GM04504 (cell line): Measurements from ENCODE around the gene NR5A2.

ENCODE experiments used
- DNase-seq: peaks from one replicate; pipeline ENCODE4 v3.0.0-alpha.2; 2012; ENCODE audit warnings: low read depth

The NR5A2 gene

DNA sequence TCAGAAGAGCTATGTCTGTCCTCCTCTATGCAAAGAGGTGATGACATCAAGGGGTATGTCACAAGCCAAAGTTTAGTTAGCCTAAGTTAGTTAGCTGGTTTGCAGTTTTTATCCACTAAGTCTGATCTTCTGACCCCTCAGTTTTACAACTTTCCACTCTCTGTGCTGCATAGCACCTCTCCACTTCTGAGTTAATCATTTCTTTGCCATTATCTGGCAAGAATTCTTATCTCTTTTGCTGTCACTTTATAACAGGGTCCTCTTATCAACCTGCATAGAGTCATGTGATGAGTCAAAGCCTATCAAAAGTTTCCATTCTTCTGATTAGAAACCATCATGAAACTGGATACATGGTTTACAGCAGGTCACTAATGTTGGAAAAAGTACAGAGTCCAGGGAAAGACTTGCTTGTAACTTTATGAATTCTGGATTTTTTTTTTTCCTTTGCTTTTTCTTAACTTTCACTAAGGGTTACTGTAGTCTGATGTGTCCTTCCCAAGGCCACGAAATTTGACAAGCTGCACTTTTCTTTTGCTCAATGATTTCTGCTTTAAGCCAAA lies at the start of gene NR5A2:
Gene NR5A2 (plus strand): TSS at position 447 of the 560 bp plus-strand sequence. CDS start 138 bp downstream, outside the sequence.
- no peak for DNase-seq

- no peak for DNase-seq
Observed at GRCh38 chr1:199978408-199978940, 49.0 kb upstream of the NR5A2 start.

- no peak for DNase-seq
Observed at GRCh38 chr1:199979071-199979470, 48.4 kb upstream of the NR5A2 start.

GRCh38 chr1:199981584-199981983 lies 45.9 kb upstream of the NR5A2 start:
- DNase-seq: no peak

GRCh38 chr1:199982606-199983005 lies 44.9 kb upstream of the NR5A2 start:
- no peak for DNase-seq

DNA sequence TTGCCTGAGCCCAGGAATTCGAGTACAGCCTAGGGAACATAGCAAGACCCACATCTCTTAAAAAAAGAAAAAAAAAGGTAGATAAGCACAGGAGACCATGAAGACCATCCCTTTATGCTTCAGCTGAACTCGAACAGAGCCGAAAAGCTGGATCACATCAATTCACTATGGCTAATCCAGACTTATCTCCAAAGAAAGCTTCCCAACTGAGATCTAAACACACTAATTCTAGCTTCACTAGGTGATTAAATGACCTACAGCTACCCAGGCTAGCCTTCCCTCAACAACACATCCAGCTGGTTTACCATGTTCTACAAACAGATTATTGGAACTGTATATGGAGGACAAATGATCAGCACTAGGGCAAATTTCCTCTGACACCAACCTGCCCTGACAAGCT lies 44.0 kb upstream of the NR5A2 start:
- DNase-seq: no peak

- DNase-seq: no peak
Observed at GRCh38 chr1:199995096-199995685, 32.3 kb upstream of the NR5A2 start.

GRCh38 chr1:200005165-200005564 lies 22.3 kb upstream of the NR5A2 start:
- no peak for DNase-seq

- DNase-seq: no peak
Observed at GRCh38 chr1:200006711-200007110, 20.8 kb upstream of the NR5A2 start.

DNA sequence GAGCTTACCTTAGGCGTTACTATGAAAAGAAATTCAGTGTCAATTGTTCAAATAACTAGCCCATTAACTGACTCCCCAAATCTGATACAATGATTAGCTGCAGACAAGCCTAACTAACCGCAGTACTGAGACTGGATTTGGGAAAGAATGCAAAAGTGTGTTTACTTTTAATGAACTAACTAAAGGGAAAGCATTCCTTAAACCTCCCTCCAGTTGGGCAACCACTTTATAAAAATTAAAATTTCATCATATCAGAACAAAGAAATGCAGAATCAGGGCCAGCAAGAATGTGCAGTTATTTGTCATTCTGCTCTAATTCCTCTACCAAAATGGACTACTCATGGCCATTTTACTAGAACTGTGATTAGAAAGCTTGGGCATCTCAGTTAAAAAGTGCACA lies 11.7 kb upstream of the NR5A2 start:
- no peak for DNase-seq

DNA sequence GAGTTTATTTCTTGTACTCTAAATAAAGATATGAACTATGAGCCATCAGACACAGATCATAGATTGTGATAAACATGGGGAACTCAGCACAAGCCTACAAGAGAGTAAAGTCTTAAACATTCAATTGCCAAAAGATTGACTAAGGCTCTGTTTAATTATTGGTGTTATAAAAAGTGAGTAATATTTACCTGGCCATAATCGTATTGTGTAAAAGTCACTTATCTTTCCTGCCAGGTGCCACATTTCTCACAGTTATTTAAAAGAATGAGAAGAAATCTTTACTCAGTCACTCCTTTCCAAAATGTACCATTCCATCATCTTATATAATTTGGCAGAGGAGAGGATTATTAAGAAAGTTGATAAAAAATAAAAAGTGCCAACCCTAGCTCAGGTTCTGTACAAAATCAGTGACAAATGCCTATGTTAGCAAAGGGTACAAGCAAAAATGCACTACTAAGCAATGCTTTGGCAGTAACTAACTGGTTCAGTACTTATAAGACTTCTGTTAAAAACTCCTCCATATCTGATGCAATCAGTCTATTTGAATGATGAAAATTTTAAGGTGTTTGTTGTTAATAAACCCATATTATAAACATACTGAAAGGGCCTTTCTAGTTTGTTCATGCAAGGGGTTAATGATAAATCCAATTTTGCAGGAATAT lies 5.8 kb upstream of the NR5A2 start:
- no peak for DNase-seq

DNA sequence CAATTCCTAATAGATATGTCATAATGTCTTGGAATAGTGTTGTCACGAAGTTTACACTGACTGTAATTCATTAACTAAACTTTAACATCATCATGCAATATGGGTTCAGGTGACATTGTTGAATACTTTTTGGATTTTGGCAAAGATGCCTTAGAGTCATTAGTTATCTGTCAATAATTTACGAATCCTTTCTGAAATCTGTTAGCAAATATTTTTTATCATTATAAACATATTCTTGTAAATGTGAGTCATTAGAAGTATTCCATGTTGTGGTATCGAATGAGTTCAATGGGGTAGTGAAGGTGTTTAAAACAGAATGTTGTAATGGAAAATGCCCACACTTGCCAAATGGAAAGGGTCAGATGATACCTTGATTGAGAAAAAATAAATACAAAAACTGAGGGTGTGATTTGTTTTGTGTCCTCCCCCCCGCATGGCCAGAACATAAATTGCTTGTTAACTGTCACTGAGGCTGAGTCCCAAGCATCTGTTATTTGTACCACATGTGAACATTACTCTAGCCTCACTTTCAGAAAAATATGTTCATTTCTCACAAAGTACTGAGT lies 5.2 kb upstream of the NR5A2 start:
- DNase-seq: no peak

- no peak for DNase-seq
Observed at GRCh38 chr1:200028586-200029034, 1.1 kb downstream of the NR5A2 start.

GRCh38 chr1:200029035-200029821 lies 1.7 kb downstream of the NR5A2 start:
- no peak for DNase-seq

DNA sequence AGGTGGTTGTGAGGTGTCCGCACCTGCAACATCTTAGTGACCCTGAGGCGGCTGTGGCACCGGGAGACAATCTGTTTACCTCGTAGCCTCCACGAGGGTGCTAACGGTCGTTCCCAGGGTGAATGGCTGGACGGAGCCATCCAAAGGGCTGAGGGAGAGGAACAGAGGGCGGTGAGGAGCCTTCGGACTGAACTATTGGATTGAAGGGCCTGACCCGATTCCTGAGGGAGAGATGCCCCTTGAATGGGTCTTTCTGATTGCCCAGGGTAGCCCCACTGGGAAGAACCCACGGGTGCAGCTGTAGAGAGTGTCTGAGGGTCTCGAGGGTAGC lies 2.3 kb downstream of the NR5A2 start:
- no peak for DNase-seq

- DNase-seq: no peak
Observed at GRCh38 chr1:200030791-200031190, 3.3 kb downstream of the NR5A2 start.

GRCh38 chr1:200033511-200034261 lies 6.2 kb downstream of the NR5A2 start:
- no peak for DNase-seq

GRCh38 chr1:200034262-200034557 lies 6.7 kb downstream of the NR5A2 start:
- no peak for DNase-seq

- no peak for DNase-seq
Observed at GRCh38 chr1:200034761-200035396, 7.4 kb downstream of the NR5A2 start.

DNA sequence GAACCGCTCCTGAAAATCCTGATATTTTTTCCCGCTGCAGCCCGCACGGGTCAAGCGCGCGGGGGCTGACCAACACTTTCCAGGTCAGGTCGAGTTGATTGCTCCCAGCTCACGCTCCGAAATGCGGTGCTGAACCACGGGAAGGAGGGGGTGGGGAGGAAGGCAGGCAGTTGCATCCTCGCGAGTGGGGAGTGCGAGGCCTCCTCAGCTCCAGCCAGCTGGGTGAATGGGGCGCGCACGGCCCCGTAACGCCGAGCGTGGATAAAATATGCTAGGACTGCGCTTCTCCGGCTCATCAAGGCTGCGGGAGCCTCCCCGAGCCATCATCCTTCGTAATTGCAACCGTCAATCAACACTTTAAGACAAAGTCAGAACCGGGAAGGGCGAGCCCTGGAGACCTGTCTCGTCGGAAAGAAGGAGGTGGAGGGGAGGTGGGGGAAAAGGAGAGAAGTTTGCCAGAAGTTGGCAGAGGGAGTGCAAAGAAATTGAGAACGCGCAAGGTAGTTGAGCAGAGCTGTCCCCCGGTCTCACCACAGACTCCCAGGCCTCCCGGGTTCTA lies 8.0 kb downstream of the NR5A2 start:
- no peak for DNase-seq
